A673 (cell line): ENCODE measurements around the gene SERHL2. TPM values are rescaled to one million over a fixed set of nuclear protein-coding genes. Genes with fewer than 3 reads are reported as not detected.
A peak's percentile ranks its signal among the peaks of the same experiment; 100 is the strongest.
"Not testable (repeated sequence)": the region's sequence is repeated elsewhere in the genome, so short reads cannot be mapped to it uniquely, and the experiment has no call there.

Experiments
- BruUV-seq: library from RNA; stranded (reverse); fragments of 400-500 nt; replicated peaks from 2 replicates; lab custom pipeline; 2021; lab: Mats Ljungman, UMichigan
- CTCF ChIA-PET: fragments of 300-600 bp; sonication (Branson Sonifier 250); formaldehyde crosslinking; loops from one replicate; lab custom pipeline; 2022; ENCODE audit warnings: antibody characterized with exemption; lab: Charles Lee
- POLR2A ChIA-PET: fragments of 300-600 bp; sonication (Branson Sonifier 250); formaldehyde crosslinking; loops from one replicate; lab custom pipeline; 2022; ENCODE audit warnings: antibody characterized with exemption; ENCODE audit not compliant: low non-redundant PET; lab: Charles Lee
- DNase-seq: peaks from one replicate; pipeline ENCODE4 v3.0.0-alpha.2; 2015; ENCODE audit warnings: low spot score
- H3K27ac ChIP-seq: fragments of 200-600 bp; sonication (generic); 2 replicates; pipeline ENCODE4 v1.5.1; 2016; ENCODE audit warnings: mixed run types, low read depth, mild to moderate bottlenecking, mixed read lengths, antibody characterized with exemption, low read length; ENCODE audit not compliant: poor library complexity, severe bottlenecking
- H3K27me3 ChIP-seq: fragments of 200-600 bp; sonication (generic); replicated peaks from 2 replicates; pipeline ENCODE4 v1.6.1; 2017; ENCODE audit warnings: mixed run types, low read depth, mild to moderate bottlenecking, mixed read lengths, antibody characterized with exemption, low read length; ENCODE audit not compliant: insufficient read depth, poor library complexity
- H3K36me3 ChIP-seq: fragments of 200-600 bp; sonication (generic); 2 replicates; pipeline ENCODE4 v1.6.1; 2016; ENCODE audit warnings: mixed run types, mild to moderate bottlenecking, mixed read lengths, antibody characterized with exemption, low read length; ENCODE audit not compliant: insufficient read depth, poor library complexity, severe bottlenecking
- H3K4me1 ChIP-seq: fragments of 200-600 bp; sonication (generic); 2 replicates; pipeline ENCODE4 v1.6.1; 2017; ENCODE audit warnings: mixed run types, mild to moderate bottlenecking, mixed read lengths, antibody characterized with exemption, low read length; ENCODE audit not compliant: insufficient read depth, poor library complexity, severe bottlenecking
- H3K4me3 ChIP-seq: fragments of 200-600 bp; sonication (generic); 2 replicates; pipeline ENCODE4 v1.5.1; 2016; ENCODE audit warnings: low read depth, mixed run types, mild to moderate bottlenecking, mixed read lengths, low read length; ENCODE audit not compliant: poor library complexity, severe bottlenecking
- H3K9me3 ChIP-seq: fragments of 200-600 bp; sonication (generic); 2 replicates; pipeline ENCODE4 v1.6.1; 2016; ENCODE audit warnings: mixed run types, low read depth, mild to moderate bottlenecking, mixed read lengths, antibody characterized with exemption, low read length; ENCODE audit not compliant: poor library complexity, severe bottlenecking
- CTCF ChIP-seq: fragments of 300-800, 200-600 bp; sonication (generic); conservative IDR thresholded peaks from 2 replicates; pipeline ENCODE4 v1.5.1; 2017; ENCODE audit warnings: low read depth, mild to moderate bottlenecking, antibody characterized with exemption, low read length, moderate library complexity, mixed read lengths
- EZH2 ChIP-seq: fragments of 200-600 bp; sonication (generic); IDR thresholded peaks from 2 replicates; pipeline ENCODE4 v1.6.1; 2017; ENCODE audit warnings: borderline replicate concordance, low read depth, mild to moderate bottlenecking, mixed read lengths, antibody characterized with exemption, low read length; ENCODE audit not compliant: poor library complexity, severe bottlenecking
- intact Hi-C: fragments of 100-400 bp; cut with micrococcal nuclease; formaldehyde crosslinking; loops from one replicate; pipeline ENCODE4 v1.10.0; 2022; ENCODE audit not compliant: unreplicated experiment
- total RNA-seq: library from RNA; stranded (reverse); gene quantifications from 2 replicates; pipeline ENCODE4 v1.2.3, GENCODE V29; 2021

SERHL2 gene
- total RNA-seq, 1 experiment from 2014 or later, result 0.49 TPM

GRCh38 chr22:42564699-42565098 is 10.9 kb downstream of the SERHL2 start:
- no peak overlapping the region for H3K4me3 ChIP-seq
- no peaks in the 10 kb centered on the region for H3K9me3 ChIP-seq
- BruUV-seq, result no TSS peak
- no peaks in the 10 kb centered on the region for H3K4me1 ChIP-seq
- intact Hi-C loops, result no loop called here
- no peak for TF ChIP-seq CTCF
- no peak for TF ChIP-seq EZH2
- ChIA-PET CTCF (no interaction called here), POLR2A (no interaction called here)
- H3K36me3 ChIP-seq, result no peaks in the 10 kb centered on the region
- no peak overlapping the region for H3K27ac ChIP-seq
- DNase-seq, result no peak
- H3K27me3 ChIP-seq, result no peaks in the 10 kb centered on the region

- Histone ChIP-seq H3K4me3 (no peak overlapping the region), H3K9me3 (no peaks in the 10 kb centered on the region), H3K4me1 (no peaks in the 10 kb centered on the region), H3K27me3 (no peaks in the 10 kb centered on the region), H3K27ac (no peak overlapping the region), H3K36me3 (no peaks in the 10 kb centered on the region)
- BruUV-seq, result no TSS peak
- ChIA-PET CTCF (no interaction called here), POLR2A (no interaction called here)
- no peak for TF ChIP-seq CTCF
- intact Hi-C loops, result no loop called here
- DNase-seq, result no peak
Observed at GRCh38 chr22:42565956-42566355, 12.2 kb downstream of the SERHL2 start.

- BruUV-seq, H3K27me3 ChIP-seq, H3K4me3 ChIP-seq, H3K9me3 ChIP-seq, DNase-seq, intact Hi-C loops, H3K4me1 ChIP-seq, POLR2A ChIA-PET, H3K27ac ChIP-seq, H3K36me3 ChIP-seq: not testable (repeated sequence)
- CTCF ChIA-PET, result interaction anchor here (0.6 kb wide), 1 partner anchor 14 kb away, joined by 3 read pairs; no protein-coding TSS in a partner anchor
Observed at GRCh38 chr22:42567950-42568349, 14.2 kb downstream of the SERHL2 start.

GRCh38 chr22:42570580-42570979 is 16.8 kb downstream of the SERHL2 start:
- H3K4me1 ChIP-seq, CTCF ChIA-PET, intact Hi-C loops, POLR2A ChIA-PET, H3K27ac ChIP-seq, H3K9me3 ChIP-seq, DNase-seq, H3K4me3 ChIP-seq, H3K27me3 ChIP-seq: not testable (repeated sequence)
- peaks cover 13% of the 10 kb centered on the region for H3K36me3 ChIP-seq
- TSS peak; percentile 8 for BruUV-seq

GRCh38 chr22:42571068-42571467 is 17.3 kb downstream of the SERHL2 start:
- CTCF ChIA-PET, H3K27ac ChIP-seq, BruUV-seq, H3K4me1 ChIP-seq, DNase-seq, H3K27me3 ChIP-seq, H3K4me3 ChIP-seq, POLR2A ChIA-PET, H3K9me3 ChIP-seq, intact Hi-C loops: not testable (repeated sequence)
- H3K36me3 ChIP-seq, result peaks cover 13% of the 10 kb centered on the region

GRCh38 chr22:42574046-42574445 is 20.3 kb downstream of the SERHL2 start:
- H3K9me3 ChIP-seq, POLR2A ChIA-PET, BruUV-seq, CTCF ChIA-PET, intact Hi-C loops, H3K4me1 ChIP-seq, H3K4me3 ChIP-seq, H3K27ac ChIP-seq, DNase-seq, H3K27me3 ChIP-seq: not testable (repeated sequence)
- peaks cover 33% of the 10 kb centered on the region for H3K36me3 ChIP-seq
